ENCODE measurements around the gene ABHD17C. TPM values are rescaled to one million over a fixed set of nuclear protein-coding genes. Genes with fewer than 3 reads are reported as not detected.

ABHD17C gene
- total and polyA plus RNA-seq, 2 of the 8 experiments (the other 6 are each of a cell fraction or from before 2014, with no cell fraction given) = 20.2 to 29.8 TPM

GRCh38 chr15:80701676-80702311, 6.7 kb downstream of the ABHD17C start:
- H2AFZ ChIP-seq (ENCODE audit: low read length) = no peak overlapping the region
- no peak overlapping the region for H2BK20ac ChIP-seq (ENCODE audit: low read length)
- H3K27ac ChIP-seq (ENCODE audit: low read depth, low read length) = no peak overlapping the region
- H3K4me1 ChIP-seq (replicated peaks in 1 of 4; ENCODE audit: control insufficient read depth in 3 of 4, insufficient read depth in 4 of 4, low read length in 3 of 4) = peaks cover 0 to 12% (median 8%) of the 10 kb centered on the region in 4 experiments; a peak in 4 of 7 replicates
- H3K79me1 ChIP-seq (ENCODE audit: low read depth, low read length) = peaks cover 4% of the 10 kb centered on the region
- POLR2A ChIA-PET (ENCODE audit: partially characterized antibody) = no interaction called here
- H2BK12ac ChIP-seq (ENCODE audit: low read depth, low read length) = no peak overlapping the region
- no peak overlapping the region for H3K4me3 ChIP-seq (ENCODE audit: extremely low read depth in 1 of 4, insufficient read depth in 2 of 4, low read depth in 3 of 4, low read length in 4 of 4)
- H2BK5ac ChIP-seq (ENCODE audit: low read depth, low read length) = no peak overlapping the region
- H2BK120ac ChIP-seq (replicated peaks; ENCODE audit: low read depth, low read length) = no peak overlapping the region
- H4K20me1 ChIP-seq (replicated peaks in 1 of 2; ENCODE audit: control insufficient read depth in 1 of 2, insufficient read depth in 2 of 2, low read length in 2 of 2) = peaks cover 0 to 5% of the 10 kb centered on the region in 2 experiments
- 72% methylated on average over 7 of the region's 7 CpGs; no CpG with 5 or more reads in 1 of the 2 experiments for WGBS, 2 experiments (ENCODE audit: extremely low coverage in 1 of 2, insufficient coverage in 1 of 2, insufficient read length in 1 of 2, insufficient replicate concordance in 2 of 2, low coverage in 1 of 2, low lambda C conversion rate in 2 of 2, missing lambda C conversion rate in 1 of 2)
- no peak overlapping the region for H3K9ac ChIP-seq (replicated peaks in 1 of 4; ENCODE audit: extremely low read depth in 1 of 4, low read depth in 3 of 4, low read length in 3 of 4)
- H3K23me2 ChIP-seq (ENCODE audit: low read depth, low read length) = no peaks in the 10 kb centered on the region
- CTCF ChIA-PET (ENCODE audit: partially characterized antibody) = interaction anchor here (1.4 kb wide), 1 partner anchor 10 kb away, joined by 5 read pairs; no protein-coding TSS in a partner anchor
- H3K4me2 ChIP-seq (ENCODE audit: insufficient read depth in 1 of 2, low read depth in 2 of 2, low read length in 2 of 2) = no peak overlapping the region
- H3K18ac ChIP-seq (ENCODE audit: extremely low read depth, low read length) = no peak overlapping the region
- peaks cover 0 to 4% (median 0%) of the 10 kb centered on the region in 4 experiments; a peak in 2 of 7 replicates for H3K27me3 ChIP-seq (replicated peaks in 1 of 4; ENCODE audit: control insufficient read depth in 3 of 4, extremely low read depth in 1 of 4, insufficient read depth in 3 of 4, low read length in 3 of 4)
- no peak overlapping the region for H4K8ac ChIP-seq (ENCODE audit: extremely low read depth, insufficient read depth, low read length)
- H3K23ac ChIP-seq (ENCODE audit: insufficient read length) = no peak overlapping the region
- H3K9me3 ChIP-seq (ENCODE audit: insufficient read depth in 2 of 2, low read depth in 1 of 2, low read length in 1 of 2) = no peaks in the 10 kb centered on the region
- no peak overlapping the region for H3K56ac ChIP-seq (replicated peaks; ENCODE audit: insufficient read length, low read depth, low read length)
- H4K91ac ChIP-seq (replicated peaks; ENCODE audit: insufficient read length, low read length) = no peak overlapping the region
- DNase-seq (ENCODE audit: low read depth in 1 of 2, low spot score in 2 of 2) (no peak), FAIRE-seq (no peak)
- no peak overlapping the region for H2AK5ac ChIP-seq (ENCODE audit: low read depth, low read length)
- no peaks in the 10 kb centered on the region for H3K36me3 ChIP-seq (ENCODE audit: control insufficient read depth in 2 of 4, insufficient read depth in 4 of 4, low read length in 3 of 4)
- H4K5ac ChIP-seq (ENCODE audit: insufficient read length, low read depth, low read length) = no peak overlapping the region
- H3K14ac ChIP-seq (ENCODE audit: insufficient read length) = no peak overlapping the region
- peaks cover 3 to 52% of the 10 kb centered on the region in 2 experiments; a peak in 3 of 4 replicates for H3K79me2 ChIP-seq (ENCODE audit: control insufficient read depth in 1 of 2, insufficient read depth in 2 of 2, low read length in 2 of 2)
- no peak overlapping the region for H3K4ac ChIP-seq (replicated peaks; ENCODE audit: insufficient read length, low read depth, low read length)
- no peak overlapping the region for H2BK15ac ChIP-seq (ENCODE audit: low read length)
- TF ChIP-seq CTCF (IDR thresholded peaks at IDR 0.05; ENCODE audit: control extremely low read depth in 1 of 3, insufficient read depth in 1 of 3, low read depth in 1 of 3, low read length in 3 of 3) (no peak), GABPA (IDR thresholded peaks at IDR 0.05; ENCODE audit: borderline replicate concordance, insufficient read depth, low read length) (no peak), RBBP5 (IDR thresholded peaks at IDR 0.05; ENCODE audit: borderline replicate concordance, low read depth, low read length) (no peak), CBX8 (IDR thresholded peaks at IDR 0.05; ENCODE audit: borderline replicate concordance, low read depth, low read length) (no peak), RAD21 (IDR thresholded peaks at IDR 0.05 in 1 of 2, conservative IDR thresholded peaks at IDR 0.05 in 1 of 2; ENCODE audit: low read depth in 2 of 2, low read length in 2 of 2) (no peak), GTF2F1 (IDR thresholded peaks at IDR 0.05; ENCODE audit: borderline replicate concordance, low read depth, low read length) (no peak)
- TF ChIP-seq, protein P1, sequence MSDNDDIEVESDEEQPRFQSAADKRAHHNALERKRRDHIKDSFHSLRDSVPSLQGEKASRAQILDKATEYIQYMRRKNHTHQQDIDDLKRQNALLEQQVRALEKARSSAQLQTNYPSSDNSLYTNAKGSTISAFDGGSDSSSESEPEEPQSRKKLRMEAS (IDR thresholded peaks at IDR 0.05) = no peak

Measured in H1 (cell line).